Erythroblast (primary cell): ENCODE measurements around the gene DYRK2.
"Not testable (repeated sequence)": the region's sequence is repeated elsewhere in the genome, so short reads cannot be mapped to it uniquely, and the experiment has no call there.

Experiments used
- DNase-seq, 2 experiments: peaks; one replicate each; lab custom pipeline; 2025; lab: John Stamatoyannopoulos, UW
- GATA1 ChIP-seq: IDR thresholded peaks from 2 replicates; pipeline ENCODE4 v1.6.1; 2011; ENCODE audit warnings: low read depth, mild to moderate bottlenecking, control low read depth, low read length, moderate library complexity
- POLR2A ChIP-seq: IDR thresholded peaks from 2 replicates; pipeline ENCODE4 v1.6.1; 2011; ENCODE audit warnings: mild to moderate bottlenecking, low read length

DYRK2 gene

DNA sequence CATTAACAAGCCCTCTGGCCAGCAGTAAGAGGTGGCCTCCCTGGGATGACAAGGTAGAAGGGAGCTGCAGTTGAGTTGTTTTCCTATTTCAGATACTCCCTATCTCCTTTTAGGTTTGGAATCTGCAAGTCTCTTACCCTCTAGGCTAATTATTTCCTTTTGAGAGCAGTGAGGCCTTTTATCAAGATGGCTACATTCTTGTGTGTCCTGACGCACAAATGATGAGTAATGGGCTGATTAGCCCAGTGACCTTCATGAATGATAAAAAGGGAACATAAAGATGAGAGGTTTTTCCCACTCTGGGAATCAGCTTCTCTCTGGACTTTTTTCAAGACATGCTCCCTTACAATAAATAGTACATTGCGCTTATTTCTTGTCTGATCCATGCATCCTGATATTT is 22.9 kb downstream of the DYRK2 start:
- TF ChIP-seq GATA1, result no peak
- no peak for TF ChIP-seq POLR2A
- no peak for DNase-seq

DNA sequence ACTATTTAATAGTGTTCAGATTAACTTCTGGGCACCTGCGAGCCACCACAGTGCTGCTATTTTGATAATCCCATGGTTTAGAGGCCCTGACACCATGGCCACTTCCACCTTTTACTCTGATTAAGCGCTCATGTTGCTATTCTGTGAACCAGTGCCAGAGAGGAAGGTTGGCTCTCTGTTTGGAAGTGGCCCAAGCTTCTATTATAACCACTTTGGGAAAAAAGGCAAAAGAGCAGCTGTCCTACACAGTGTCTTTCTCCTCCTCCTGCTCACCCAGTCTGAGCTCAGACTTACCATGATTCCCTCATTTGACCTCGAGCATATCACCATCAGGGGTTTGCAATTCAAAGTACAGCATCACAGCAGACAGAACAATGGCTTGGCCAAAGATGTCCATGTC is 23.3 kb downstream of the DYRK2 start:
- TF ChIP-seq GATA1 (no peak), POLR2A (no peak)
- no peak for DNase-seq

DNA sequence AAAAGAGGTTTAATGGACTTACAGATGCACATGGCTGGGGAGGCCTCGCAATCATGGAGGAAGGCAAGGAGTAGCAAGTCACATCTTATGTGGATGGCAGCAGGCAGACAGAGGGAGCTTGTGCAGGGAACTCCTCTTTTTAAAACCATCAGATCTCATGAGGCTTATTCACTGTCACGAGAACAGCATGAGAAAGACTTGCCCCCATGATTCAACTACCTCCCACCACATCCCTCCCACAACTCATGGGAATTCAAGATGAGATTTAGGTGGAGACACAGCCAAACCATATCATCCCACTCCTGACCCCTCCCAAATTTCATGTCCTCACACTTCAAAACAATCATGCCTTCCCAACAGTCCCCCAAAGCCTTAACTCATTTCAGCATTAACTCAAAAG is 24.0 kb downstream of the DYRK2 start:
- DNase-seq, result not testable (repeated sequence)

DNA sequence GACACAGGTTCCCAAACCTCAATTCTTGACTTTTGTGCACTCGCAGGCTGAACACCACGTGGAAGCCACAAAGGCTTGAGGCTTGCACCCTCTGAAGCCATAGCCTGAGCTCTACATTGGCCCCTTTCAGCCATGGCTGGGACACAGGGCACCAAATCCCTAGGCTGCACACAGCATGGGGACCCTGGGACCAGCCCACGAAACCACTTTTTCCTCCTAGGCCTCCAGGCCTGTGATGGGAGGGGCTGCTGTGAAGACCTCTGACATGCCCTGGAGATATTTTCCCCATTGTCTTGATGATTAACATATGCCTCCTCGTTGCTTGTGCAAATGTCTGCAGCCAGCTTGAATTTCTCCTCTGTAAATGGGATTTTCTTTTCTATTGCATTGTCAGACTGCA is 25.0 kb downstream of the DYRK2 start:
- DNase-seq, result not testable (repeated sequence)

DNA sequence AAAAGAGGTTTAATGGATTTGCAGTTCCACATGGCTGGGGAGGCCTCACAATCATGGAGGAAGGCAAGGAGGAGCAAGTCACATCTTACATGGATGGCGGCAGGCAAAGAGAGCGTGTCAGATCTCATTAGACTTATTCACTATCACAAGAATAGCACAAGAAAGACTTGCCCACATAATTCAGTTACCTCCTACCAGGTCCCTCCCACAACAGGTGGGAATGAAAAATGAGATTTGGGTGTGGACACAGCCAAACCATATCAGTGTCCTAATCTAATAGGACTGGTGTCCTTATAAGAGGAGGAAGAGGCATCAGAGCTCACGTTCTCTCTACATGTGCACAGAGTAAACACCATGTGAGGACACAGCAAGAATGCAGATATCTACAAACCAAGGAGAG is 25.9 kb downstream of the DYRK2 start:
- DNase-seq, result no peak
- TF ChIP-seq POLR2A (no peak), GATA1 (no peak)

DNA sequence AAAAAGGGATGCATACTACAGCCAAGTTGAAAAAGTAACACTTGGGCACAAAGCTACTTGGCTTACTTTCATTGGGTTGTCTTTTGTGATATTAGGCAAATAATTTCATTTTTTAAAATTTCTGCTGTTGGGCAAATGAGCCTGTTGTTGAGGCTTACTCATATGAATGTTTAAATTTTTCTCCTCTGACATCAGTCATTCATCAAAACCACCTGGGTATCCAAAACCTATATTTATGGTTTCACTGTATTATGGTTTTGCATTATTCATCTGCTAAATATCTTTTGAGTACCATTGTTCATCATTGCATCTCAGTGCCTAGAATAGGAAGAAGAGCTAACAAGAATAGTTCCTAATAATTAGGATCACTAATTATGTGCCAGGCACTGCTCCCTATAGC is 28.1 kb downstream of the DYRK2 start:
- no peak for DNase-seq
- TF ChIP-seq POLR2A (no peak), GATA1 (no peak)

DNA sequence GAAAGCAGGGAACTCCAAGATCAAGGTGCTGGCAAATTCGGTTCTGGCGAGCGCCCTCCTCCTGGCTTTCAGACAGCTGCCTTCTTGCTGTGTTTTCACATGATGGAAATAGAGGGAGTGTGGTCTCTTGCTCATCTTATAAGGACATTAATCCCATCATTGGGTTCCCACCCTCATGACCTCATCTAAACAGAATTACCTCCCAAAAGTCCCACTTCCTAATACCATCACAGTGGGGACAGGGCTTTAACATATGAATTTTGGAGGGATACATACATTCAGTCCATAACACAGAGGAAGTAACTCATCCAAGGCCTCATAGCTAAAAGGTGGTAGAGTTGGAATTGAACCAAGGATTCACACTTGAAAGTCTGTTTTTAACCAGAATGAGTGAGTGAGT is 28.6 kb downstream of the DYRK2 start:
- no peak for TF ChIP-seq POLR2A
- no peak for DNase-seq

DNA sequence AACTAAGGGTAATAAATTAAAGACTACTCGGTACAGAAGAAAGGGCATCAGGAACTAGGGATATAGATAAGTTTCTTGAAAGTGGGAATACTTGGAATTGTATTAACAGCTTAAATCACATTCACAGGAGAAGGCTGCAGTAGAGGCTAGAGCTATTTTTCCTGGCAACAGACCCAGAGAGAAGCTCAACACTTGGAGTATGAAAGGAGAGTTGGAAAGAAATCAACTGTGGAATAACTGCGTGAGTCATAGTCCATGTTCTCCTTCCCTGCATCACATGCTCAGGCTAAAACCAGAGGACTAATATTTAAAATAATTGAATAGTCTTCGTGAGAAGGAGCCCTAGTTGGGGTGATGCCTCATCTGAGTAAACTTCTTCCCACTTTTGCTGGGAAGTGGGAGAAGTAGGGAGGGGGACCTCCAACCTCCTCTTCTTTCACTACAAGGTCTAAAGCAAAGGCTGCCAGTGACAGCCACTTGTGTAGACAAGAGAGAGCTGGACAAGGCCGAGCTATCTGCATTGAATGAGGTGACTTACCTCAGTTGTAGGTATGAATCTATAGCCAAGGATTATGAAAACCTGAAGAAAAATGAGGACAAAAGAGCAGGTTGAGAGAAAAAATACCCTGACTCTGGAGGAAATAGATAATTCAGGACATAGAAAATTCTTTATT is 32.7 kb downstream of the DYRK2 start:
- DNase-seq, result no peak
- TF ChIP-seq POLR2A (no peak), GATA1 (no peak)

DNA sequence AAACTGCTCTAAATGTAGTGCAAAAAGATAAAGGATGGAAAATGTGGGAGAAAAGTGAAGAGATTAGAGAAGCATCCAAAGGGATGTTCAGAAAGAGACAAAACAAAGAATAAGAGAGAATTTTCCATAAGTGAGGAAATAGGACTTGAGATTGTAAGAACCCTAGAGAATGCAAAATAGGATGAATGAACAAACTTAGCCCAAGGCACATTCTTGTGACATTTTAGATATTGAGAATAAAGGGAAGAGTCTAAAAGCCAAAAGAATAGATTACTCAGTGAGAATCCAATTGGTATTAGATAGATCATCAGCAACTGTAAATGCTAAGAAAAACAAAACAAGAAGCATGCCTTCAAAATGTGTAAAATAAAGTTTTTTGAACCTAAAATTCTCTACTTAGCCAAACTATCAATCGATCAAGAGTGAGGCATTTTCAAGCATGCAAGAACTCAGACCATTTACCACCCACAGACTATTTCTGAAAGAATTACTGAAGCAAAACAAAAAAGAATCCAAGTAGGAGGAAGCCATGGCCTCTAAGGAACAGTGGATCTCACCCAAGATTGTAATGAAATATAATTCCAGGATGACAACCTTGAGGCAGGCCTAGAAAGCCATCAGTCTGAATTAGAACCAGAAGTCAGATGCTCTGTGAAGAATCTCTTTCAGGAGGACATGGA is 33.5 kb downstream of the DYRK2 start:
- TF ChIP-seq GATA1 (no peak), POLR2A (no peak)
- DNase-seq, result no peak

DNA sequence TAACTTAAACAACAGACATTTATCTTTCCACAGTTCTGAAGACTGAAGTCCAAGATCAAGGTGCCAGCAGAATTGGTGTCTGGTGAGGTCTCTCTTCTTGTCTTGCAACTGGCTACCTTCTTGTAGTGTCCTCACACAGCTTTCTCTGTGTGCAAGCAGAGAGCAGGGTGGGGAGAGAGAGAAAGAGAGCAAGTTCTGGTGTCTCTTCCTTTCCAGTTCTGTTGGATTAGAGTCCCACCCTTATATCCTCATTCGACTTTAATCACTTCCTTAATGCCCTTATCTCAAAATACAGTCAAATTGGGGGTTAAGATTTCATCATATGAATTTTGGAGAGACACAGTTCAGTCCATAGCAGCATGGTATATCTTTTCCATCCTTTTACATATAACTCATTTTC is 40.8 kb downstream of the DYRK2 start:
- TF ChIP-seq GATA1 (no peak), POLR2A (no peak)
- no peak for DNase-seq

DNA sequence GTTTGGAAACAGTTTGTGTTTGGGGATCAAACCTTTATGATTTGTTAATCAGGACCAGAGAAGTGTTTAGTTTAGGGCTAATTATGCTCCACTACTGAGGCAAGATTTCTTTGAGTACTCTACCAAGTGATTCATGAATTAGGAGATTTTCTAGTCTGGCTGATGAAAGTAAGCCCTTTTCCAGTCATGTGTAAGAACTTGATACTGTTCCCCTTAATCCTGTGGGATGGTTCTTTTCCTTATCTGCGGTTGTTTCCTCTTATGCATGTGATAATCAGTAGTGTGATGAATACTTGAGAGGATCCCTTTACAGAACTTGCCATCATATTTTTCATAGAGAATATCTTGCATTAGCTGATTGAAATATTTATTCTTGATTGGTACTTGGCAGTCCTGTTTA is 42.1 kb downstream of the DYRK2 start:
- no peak for DNase-seq
- TF ChIP-seq POLR2A (no peak), GATA1 (no peak)

DNA sequence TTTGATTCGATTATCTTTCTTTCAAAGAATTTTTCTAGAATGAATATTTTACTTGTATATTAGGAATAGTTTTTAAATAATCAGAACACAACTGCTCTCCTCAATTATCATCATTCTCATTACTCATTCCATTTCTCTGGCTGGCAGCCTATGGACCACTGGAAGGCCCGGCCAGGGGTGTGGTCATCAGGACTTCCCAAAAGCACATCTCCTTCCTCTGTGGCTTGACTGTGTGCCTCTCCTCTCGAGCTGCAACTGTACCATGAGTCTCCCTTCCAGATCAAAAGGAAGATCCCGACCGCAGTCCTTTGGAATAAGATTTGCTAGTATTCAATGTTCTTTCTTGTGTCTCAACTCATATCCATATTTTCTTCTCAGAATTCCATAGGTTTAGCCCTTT is 42.7 kb downstream of the DYRK2 start:
- no peak for DNase-seq
- TF ChIP-seq POLR2A (no peak), GATA1 (no peak)

DNA sequence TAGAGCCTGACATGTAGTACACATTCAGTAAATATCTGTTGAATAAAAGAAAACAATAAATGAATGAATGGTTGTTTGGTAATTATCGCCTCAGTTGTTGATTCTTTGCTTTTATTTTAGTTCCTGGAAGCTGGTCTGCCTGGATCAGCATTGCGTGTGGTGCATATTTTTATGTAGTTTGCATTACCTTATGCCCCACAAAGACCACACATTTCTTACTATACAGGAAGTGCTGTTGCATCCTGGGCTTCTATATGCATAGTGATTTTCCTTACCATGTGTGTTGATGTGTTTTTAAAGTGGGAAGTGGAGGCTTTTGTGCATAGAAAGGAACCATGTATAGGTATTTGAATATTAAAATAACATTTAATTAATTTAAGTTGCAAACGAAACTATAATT is 43.6 kb downstream of the DYRK2 start:
- DNase-seq, result no peak
- TF ChIP-seq GATA1 (no peak), POLR2A (no peak)

DNA sequence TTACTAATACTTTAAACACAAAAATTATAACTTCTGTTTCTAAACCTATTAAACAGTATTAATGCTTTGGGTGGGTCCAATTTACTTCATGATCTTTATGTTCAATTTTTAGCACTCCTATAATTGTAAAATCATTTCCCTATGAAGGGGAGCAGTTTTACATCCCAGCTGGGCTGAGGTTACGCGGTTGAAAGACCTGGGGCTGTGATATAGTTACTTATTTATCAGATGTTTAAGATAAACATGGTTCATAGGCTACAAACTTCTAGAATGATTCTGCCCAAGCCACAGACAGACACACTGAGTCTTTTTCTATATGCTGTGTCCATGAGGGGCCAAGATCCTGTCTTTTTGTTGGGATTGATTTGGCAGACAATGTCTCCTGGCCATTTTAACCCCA is 44.4 kb downstream of the DYRK2 start:
- TF ChIP-seq GATA1 (no peak), POLR2A (no peak)
- no peak for DNase-seq

DNA sequence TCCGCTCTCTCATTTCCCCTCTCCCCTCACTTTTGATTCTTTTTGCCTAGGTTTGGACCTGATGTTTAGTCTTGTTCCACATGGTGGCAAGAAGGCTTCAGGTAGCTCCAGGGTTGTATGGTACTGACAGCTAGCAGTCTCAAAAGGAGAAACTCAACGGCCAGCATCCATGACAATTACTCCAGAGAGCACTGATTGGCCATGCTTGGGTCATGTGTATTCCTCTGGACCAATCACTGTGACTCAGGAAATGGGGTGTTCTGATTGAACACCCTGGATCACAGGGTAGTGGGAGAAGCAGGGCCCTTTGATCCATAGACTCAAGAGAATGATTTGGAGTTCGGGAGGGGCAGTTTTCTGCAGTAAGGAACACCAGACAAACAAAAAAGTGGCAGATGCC is 45.3 kb downstream of the DYRK2 start:
- TF ChIP-seq GATA1, result no peak
- TF ChIP-seq POLR2A, result no peak
- no peak for DNase-seq
